Neural progenitor cell (in vitro differentiated cells): ENCODE data around the gene TTC12. TPM values are rescaled to one million over a fixed set of nuclear protein-coding genes. Genes with fewer than 3 reads are reported as not detected.

Experiments
- DNase-seq: peaks from one replicate; pipeline ENCODE4 v3.0.0-alpha.2; 2016; ENCODE audit warnings: low spot score
- H2AFZ ChIP-seq: fragments of 200-600 bp; sonication (generic); replicated peaks from 2 replicates; pipeline ENCODE4 v1.6.1; 2016; ENCODE audit warnings: antibody characterized with exemption
- H3F3A ChIP-seq: fragments of 200-600 bp; sonication (generic); 2 replicates; pipeline ENCODE4 v1.6.1; 2016; ENCODE audit warnings: antibody characterized with exemption, low read depth
- H3K27ac ChIP-seq: fragments of 200-600 bp; sonication (generic); 2 replicates; pipeline ENCODE4 v1.5.1; 2016; ENCODE audit warnings: mild to moderate bottlenecking
- H3K27me3 ChIP-seq: fragments of 200-600 bp; sonication (generic); 2 replicates; pipeline ENCODE4 v1.6.1; 2016; ENCODE audit warnings: mild to moderate bottlenecking, moderate library complexity
- H3K36me3 ChIP-seq: fragments of 200-600 bp; sonication (generic); 2 replicates; pipeline ENCODE4 v1.5.1; 2016
- H3K4me1 ChIP-seq: fragments of 200-600 bp; sonication (generic); 2 replicates; pipeline ENCODE4 v1.6.1; 2016; ENCODE audit warnings: mixed run types
- H3K4me2 ChIP-seq: fragments of 200-600 bp; sonication (generic); 2 replicates; pipeline ENCODE4 v1.6.1; 2016
- H3K4me3 ChIP-seq: fragments of 200-600 bp; sonication (generic); 2 replicates; pipeline ENCODE4 v1.5.1; 2016
- H3K79me2 ChIP-seq: fragments of 200-600 bp; sonication (generic); 2 replicates; pipeline ENCODE4 v1.6.1; 2016; ENCODE audit warnings: low read depth
- H3K9ac ChIP-seq: fragments of 200-600 bp; sonication (generic); 2 replicates; pipeline ENCODE4 v1.6.1; 2016
- H3K9me3 ChIP-seq: fragments of 200-600 bp; sonication (generic); 2 replicates; pipeline ENCODE4 v1.5.1; 2016; ENCODE audit warnings: low read depth
- H4K20me1 ChIP-seq: fragments of 200-600 bp; sonication (generic); 2 replicates; pipeline ENCODE4 v1.6.1; 2016; ENCODE audit warnings: low read depth
- H3K27ac Mint-ChIP-seq: 3 replicates; pipeline ENCODE4 v1.8.0; 2021; ENCODE audit warnings: mixed read lengths
- H3K27me3 Mint-ChIP-seq: 2 replicates; pipeline ENCODE4 v1.8.0; 2022; ENCODE audit warnings: low read depth, mild to moderate bottlenecking, inconsistent platforms, moderate library complexity, mixed read lengths; ENCODE audit not compliant: insufficient read depth
- H3K36me3 Mint-ChIP-seq: 3 replicates; pipeline ENCODE4 v1.8.0; 2021; ENCODE audit warnings: mixed read lengths
- H3K4me1 Mint-ChIP-seq: 3 replicates; pipeline ENCODE4 v1.8.0; 2021; ENCODE audit warnings: mixed read lengths
- H3K4me3 Mint-ChIP-seq: 3 replicates; pipeline ENCODE4 v1.8.0; 2021; ENCODE audit warnings: mild to moderate bottlenecking, moderate library complexity, mixed read lengths
- H3K9me3 Mint-ChIP-seq: 3 replicates; pipeline ENCODE4 v1.8.0; 2020; ENCODE audit warnings: mixed read lengths
- CTCF ChIP-seq: fragments of 200-600 bp; sonication (generic); IDR thresholded peaks from 2 replicates; pipeline ENCODE4 v1.5.1; 2017; ENCODE audit warnings: antibody characterized with exemption, mild to moderate bottlenecking
- EZH2 ChIP-seq: fragments of 200-600 bp; sonication (generic); IDR thresholded peaks from 2 replicates; pipeline ENCODE4 v1.6.1; 2017; ENCODE audit warnings: antibody characterized with exemption, mild to moderate bottlenecking, moderate library complexity
- EZH2phosphoT487 ChIP-seq: fragments of 200-600 bp; sonication (generic); IDR thresholded peaks from 2 replicates; pipeline ENCODE4 v1.6.1; 2017; ENCODE audit warnings: antibody characterized with exemption
- total RNA-seq: library from RNA; depleted of rRNA; stranded (reverse); fragments of >200 nt; gene quantifications from 2 replicates; pipeline ENCODE4 v1.2.3, GENCODE V29; 2015; ENCODE audit warnings: low replicate concordance

Gene TTC12
- total RNA-seq, 1 donor from 2014 or later, result 33.4 TPM

DNA sequence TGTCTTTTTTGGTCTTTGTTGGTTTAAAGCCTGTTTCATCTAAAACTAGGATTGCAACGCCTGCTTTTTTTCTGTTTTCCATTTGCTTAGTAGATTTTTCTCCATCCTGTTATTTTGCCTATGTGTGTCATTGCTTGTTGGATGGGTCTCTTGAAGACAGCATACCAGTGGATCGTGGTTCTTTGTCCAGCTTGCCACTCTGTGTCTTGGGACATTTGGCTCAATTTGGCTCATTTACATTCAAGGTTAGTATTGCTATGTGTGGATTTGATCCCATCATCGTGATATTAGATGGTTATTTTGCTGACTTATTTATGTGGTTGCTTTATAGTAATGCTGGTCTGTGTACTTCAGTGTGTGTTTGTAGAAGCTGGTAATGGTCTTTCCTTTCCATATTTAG is 41.8 kb downstream of the TTC12 start:
- H3K27me3 Mint-ChIP-seq, result no peaks in the 10 kb centered on the region
- H3K4me1 ChIP-seq, result no peaks in the 10 kb centered on the region
- H3K27me3 ChIP-seq, result no peaks in the 10 kb centered on the region
- no peaks in the 10 kb centered on the region for H3K79me2 ChIP-seq
- no peak overlapping the region for H3K4me3 ChIP-seq
- no peaks in the 10 kb centered on the region for H3K36me3 ChIP-seq
- no peak overlapping the region for H3K4me2 ChIP-seq
- no peaks in the 10 kb centered on the region for H3K4me1 Mint-ChIP-seq
- no peak for DNase-seq
- H3K36me3 Mint-ChIP-seq, result peaks cover 45% of the 10 kb centered on the region
- H3K9me3 Mint-ChIP-seq, result peaks cover 7% of the 10 kb centered on the region
- H3F3A ChIP-seq, result no peaks in the 10 kb centered on the region
- no peak overlapping the region for H3K4me3 Mint-ChIP-seq
- no peaks in the 10 kb centered on the region for H3K9me3 ChIP-seq
- H4K20me1 ChIP-seq, result no peaks in the 10 kb centered on the region
- H3K27ac ChIP-seq, result no peak overlapping the region
- no peak overlapping the region for H2AFZ ChIP-seq
- no peak overlapping the region for H3K27ac Mint-ChIP-seq
- TF ChIP-seq CTCF (no peak), EZH2 (no peak), EZH2phosphoT487 (no peak)
- no peak overlapping the region for H3K9ac ChIP-seq

GRCh38 chr11:113363406-113363805 is 49.0 kb downstream of the TTC12 start:
- H3K27me3 ChIP-seq, result no peaks in the 10 kb centered on the region
- H3K79me2 ChIP-seq, result no peaks in the 10 kb centered on the region
- H3K9ac ChIP-seq, result no peak overlapping the region
- no peaks in the 10 kb centered on the region for H3K36me3 ChIP-seq
- no peak overlapping the region for H3K4me2 ChIP-seq
- H3K9me3 ChIP-seq, result no peaks in the 10 kb centered on the region
- DNase-seq, result no peak
- H3K36me3 Mint-ChIP-seq, result peaks cover 8% of the 10 kb centered on the region
- no peak for TF ChIP-seq CTCF
- no peak for TF ChIP-seq EZH2
- no peak for TF ChIP-seq EZH2phosphoT487
- no peak overlapping the region for H2AFZ ChIP-seq
- H3K9me3 Mint-ChIP-seq, result no peaks in the 10 kb centered on the region
- no peaks in the 10 kb centered on the region for H3K27me3 Mint-ChIP-seq
- H4K20me1 ChIP-seq, result no peaks in the 10 kb centered on the region
- no peaks in the 10 kb centered on the region for H3F3A ChIP-seq
- H3K4me3 Mint-ChIP-seq, result no peak overlapping the region
- no peaks in the 10 kb centered on the region for H3K4me1 ChIP-seq
- no peak overlapping the region for H3K4me3 ChIP-seq
- H3K27ac ChIP-seq, result no peak overlapping the region
- no peaks in the 10 kb centered on the region for H3K4me1 Mint-ChIP-seq
- no peak overlapping the region for H3K27ac Mint-ChIP-seq

DNA sequence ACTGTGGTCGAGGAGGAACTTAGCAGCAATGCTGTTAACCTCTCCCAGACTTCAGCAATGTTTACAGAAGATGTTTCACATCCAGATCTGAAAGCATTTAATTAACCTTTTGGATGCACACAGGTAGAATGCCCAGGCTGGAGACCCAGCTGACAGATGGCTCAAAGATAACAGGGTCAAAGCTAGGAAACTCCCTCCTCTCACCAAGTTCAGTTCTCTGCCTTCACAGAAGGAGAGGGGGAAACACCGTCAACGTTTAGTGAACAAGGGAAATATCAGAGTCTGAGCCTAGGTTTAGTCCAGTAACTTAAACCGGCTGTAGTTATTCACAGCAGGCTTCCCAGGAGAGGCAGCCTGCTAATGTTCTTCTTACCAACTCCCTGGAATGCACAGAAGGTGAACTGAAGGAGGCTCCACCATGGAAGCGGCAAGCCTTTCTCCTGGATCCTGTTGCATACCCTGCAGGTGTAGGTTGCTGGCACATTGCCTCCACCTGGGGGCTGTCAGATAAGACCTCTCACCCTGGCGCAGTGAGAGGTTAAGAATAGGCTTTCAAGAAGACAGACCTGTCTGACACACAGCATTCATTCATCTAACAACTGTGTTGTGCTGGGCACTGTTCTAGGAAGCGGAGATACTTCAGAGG is 49.7 kb downstream of the TTC12 start:
- Mint-ChIP-seq H3K27ac (no peak overlapping the region), H3K9me3 (no peaks in the 10 kb centered on the region), H3K4me1 (no peaks in the 10 kb centered on the region), H3K27me3 (no peaks in the 10 kb centered on the region), H3K4me3 (no peak overlapping the region), H3K36me3 (peaks cover 6% of the 10 kb centered on the region)
- Histone ChIP-seq H3K27ac (no peak overlapping the region), H3K4me2 (no peak overlapping the region), H3F3A (no peaks in the 10 kb centered on the region), H2AFZ (no peak overlapping the region), H3K79me2 (no peaks in the 10 kb centered on the region), H3K36me3 (no peaks in the 10 kb centered on the region), H3K27me3 (no peaks in the 10 kb centered on the region), H3K4me3 (no peak overlapping the region), H3K4me1 (no peaks in the 10 kb centered on the region), H3K9ac (no peak overlapping the region), H3K9me3 (no peaks in the 10 kb centered on the region), H4K20me1 (no peaks in the 10 kb centered on the region)
- TF ChIP-seq EZH2phosphoT487 (no peak), CTCF (no peak)
- DNase-seq, result no peak
